Measurements from ENCODE around the gene KASH5. TPM values are rescaled to one million over a fixed set of nuclear protein-coding genes. Genes with fewer than 3 reads are reported as not detected.
"Not testable (repeated sequence)": the region's sequence is repeated elsewhere in the genome, so short reads cannot be mapped to it uniquely, and the experiment has no call there.

KASH5 gene
- total RNA-seq, 2 experiments from 2014 or later = 0.45 to 0.85 TPM

DNA sequence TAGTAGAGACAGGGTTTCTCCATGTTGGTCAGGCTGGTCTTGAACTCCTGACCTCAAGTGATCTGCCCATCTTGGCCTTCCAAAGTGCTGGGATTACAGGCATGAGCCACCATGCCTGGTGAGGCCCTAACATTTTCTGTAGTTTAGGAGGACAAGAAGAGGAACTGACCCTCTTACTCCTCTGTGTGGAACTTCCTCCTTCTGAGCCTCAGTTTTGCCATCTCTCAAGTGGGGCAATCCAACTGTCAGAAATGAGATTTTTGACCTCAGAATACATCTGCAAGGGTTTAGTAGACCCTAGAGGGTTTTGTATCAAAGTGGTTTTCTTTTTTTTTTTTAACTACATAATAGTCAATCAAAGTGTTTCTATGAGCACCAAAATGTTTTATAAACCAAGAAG, 21.9 kb upstream of the KASH5 start:
- Mint-ChIP-seq H3K27ac (no peak overlapping the region), H3K36me3 (ENCODE audit: low read depth) (no peaks in the 10 kb centered on the region), H3K27me3 (peaks cover 23% of the 10 kb centered on the region), H3K9me3 (peaks cover 14% of the 10 kb centered on the region), H3K4me1 (peaks cover 8% of the 10 kb centered on the region), H3K4me3 (no peak overlapping the region)
- DNase-seq = no peak
- POLR2A ChIA-PET = no interaction called here
- CTCF ChIA-PET = interaction anchor here (0.9 kb wide), 1 partner anchor 104 kb away, joined by 3 read pairs; no protein-coding TSS in a partner anchor

- DNase-seq = no peak
- Mint-ChIP-seq H3K27me3 (peaks cover 16% of the 10 kb centered on the region), H3K36me3 (ENCODE audit: low read depth) (no peaks in the 10 kb centered on the region), H3K4me3 (no peak overlapping the region), H3K4me1 (no peaks in the 10 kb centered on the region), H3K27ac (no peak overlapping the region), H3K9me3 (peaks cover 14% of the 10 kb centered on the region)
- CTCF ChIA-PET = interaction anchor here (2.1 kb wide), 1 partner anchor 23 kb away, joined by 4 read pairs; no protein-coding TSS in a partner anchor
- POLR2A ChIA-PET = no interaction called here
Measured at GRCh38 chr19:49368711-49369358, 19.2 kb upstream of the KASH5 start.

- Mint-ChIP-seq H3K4me3 (no peak overlapping the region), H3K36me3 (ENCODE audit: low read depth) (no peaks in the 10 kb centered on the region), H3K4me1 (no peaks in the 10 kb centered on the region), H3K27ac (no peak overlapping the region), H3K9me3 (peaks cover 14% of the 10 kb centered on the region), H3K27me3 (peaks cover 5% of the 10 kb centered on the region)
- no peak for DNase-seq
- ChIA-PET POLR2A (no interaction called here), CTCF (no interaction called here)
Measured at GRCh38 chr19:49371184-49371583, 16.9 kb upstream of the KASH5 start.

DNA sequence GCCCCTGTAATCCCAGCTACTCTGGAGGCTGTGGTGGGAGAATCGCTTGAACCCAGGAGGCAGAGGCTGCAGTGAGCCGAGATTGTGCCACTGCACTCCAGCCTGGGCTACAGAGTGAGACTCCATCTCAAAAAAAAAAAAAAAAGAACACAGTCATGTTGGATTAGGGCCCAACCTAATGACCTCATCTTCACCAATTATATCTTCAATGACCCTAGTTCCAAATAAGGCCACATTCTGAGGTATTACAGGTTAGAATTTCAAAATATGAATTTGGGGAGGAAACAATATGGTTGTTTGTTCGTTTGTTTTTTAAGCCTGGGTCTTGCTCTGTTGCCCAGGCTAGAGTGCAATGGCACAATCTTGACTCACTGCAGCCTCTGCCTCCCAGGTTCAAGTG, 14.9 kb upstream of the KASH5 start:
- H3K27me3 Mint-ChIP-seq; H3K4me3 Mint-ChIP-seq; H3K36me3 Mint-ChIP-seq (ENCODE audit: low read depth); H3K4me1 Mint-ChIP-seq; DNase-seq; H3K27ac Mint-ChIP-seq; POLR2A ChIA-PET: not testable (repeated sequence)
- CTCF ChIA-PET = interaction anchor here (0.9 kb wide), 1 partner anchor 47 kb away, joined by 3 read pairs; no protein-coding TSS in a partner anchor
- peaks cover 14% of the 10 kb centered on the region for H3K9me3 Mint-ChIP-seq

GRCh38 chr19:49374665-49375434, 13.2 kb upstream of the KASH5 start:
- Mint-ChIP-seq H3K9me3 (peaks cover 6% of the 10 kb centered on the region), H3K4me3 (no peak overlapping the region), H3K27ac (no peak overlapping the region), H3K27me3 (peaks cover 5% of the 10 kb centered on the region), H3K4me1 (no peaks in the 10 kb centered on the region), H3K36me3 (ENCODE audit: low read depth) (no peaks in the 10 kb centered on the region)
- ChIA-PET CTCF (interaction anchor here (0.7 to 2.1 kb wide), 3 partner anchors 11 to 68 kb away, joined by 3 to 7 read pairs (median 3); no protein-coding TSS in a partner anchor), POLR2A (no interaction called here)
- no peak for DNase-seq

GRCh38 chr19:49378512-49378911, 9.5 kb upstream of the KASH5 start:
- no peak for DNase-seq
- Mint-ChIP-seq H3K27ac (no peak overlapping the region), H3K4me3 (no peak overlapping the region), H3K36me3 (ENCODE audit: low read depth) (peaks cover 3% of the 10 kb centered on the region), H3K4me1 (no peaks in the 10 kb centered on the region), H3K9me3 (peaks cover 9% of the 10 kb centered on the region), H3K27me3 (peaks cover 13% of the 10 kb centered on the region)
- CTCF ChIA-PET = interaction anchor here (1.0 kb wide), 1 partner anchor 13 kb away, joined by 4 read pairs; no protein-coding TSS in a partner anchor
- POLR2A ChIA-PET = no interaction called here

DNA sequence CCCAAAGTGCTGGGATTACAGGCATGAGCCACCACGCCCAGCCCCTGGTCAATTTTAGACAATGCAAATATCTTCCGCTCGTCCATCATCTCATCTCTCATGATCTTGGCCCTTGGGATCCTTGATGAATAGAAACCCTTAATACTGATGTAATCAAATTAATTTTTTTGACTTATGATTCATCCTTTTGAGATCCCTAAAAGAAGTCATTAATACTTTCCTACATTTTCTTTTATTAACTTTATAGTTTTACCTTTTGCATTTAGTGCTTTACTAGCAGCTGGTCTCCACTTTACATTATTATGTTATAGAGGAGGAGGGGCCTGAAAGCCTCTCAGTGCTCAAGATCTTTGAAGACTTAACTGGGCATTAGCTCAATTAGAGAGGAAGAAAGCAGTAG, 7.7 kb upstream of the KASH5 start:
- Mint-ChIP-seq H3K4me3 (no peak overlapping the region), H3K4me1 (no peaks in the 10 kb centered on the region), H3K27me3 (peaks cover 16% of the 10 kb centered on the region), H3K9me3 (peaks cover 13% of the 10 kb centered on the region), H3K27ac (no peak overlapping the region), H3K36me3 (ENCODE audit: low read depth) (peaks cover 3% of the 10 kb centered on the region)
- ChIA-PET CTCF (no interaction called here), POLR2A (no interaction called here)
- DNase-seq = no peak

DNA sequence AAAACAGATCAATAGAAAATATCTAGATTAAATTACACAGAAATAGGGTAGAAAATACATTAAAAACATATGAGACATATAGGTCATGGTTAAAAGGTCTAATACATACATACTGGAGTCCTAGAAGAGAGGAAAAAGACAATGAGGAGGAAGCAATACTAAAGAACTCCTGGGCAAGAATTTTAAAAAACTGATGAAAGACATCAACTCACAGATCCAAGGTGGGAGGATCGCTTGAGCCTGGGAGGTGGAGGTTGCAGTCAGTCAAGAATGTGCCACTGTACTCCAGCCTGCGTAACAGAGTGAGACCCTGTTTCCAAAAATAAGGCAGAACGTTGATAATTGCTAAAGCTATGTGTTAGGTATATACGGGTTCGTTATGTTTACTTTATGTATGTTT, 5.4 kb upstream of the KASH5 start:
- H3K36me3 Mint-ChIP-seq (ENCODE audit: low read depth) = peaks cover 4% of the 10 kb centered on the region
- no peak for DNase-seq
- H3K27me3 Mint-ChIP-seq = peaks cover 16% of the 10 kb centered on the region
- POLR2A ChIA-PET = no interaction called here
- CTCF ChIA-PET = no interaction called here
- peaks cover 3% of the 10 kb centered on the region for H3K4me1 Mint-ChIP-seq
- H3K27ac Mint-ChIP-seq = no peak overlapping the region
- H3K9me3 Mint-ChIP-seq = peaks cover 13% of the 10 kb centered on the region
- H3K4me3 Mint-ChIP-seq = no peak overlapping the region

- Mint-ChIP-seq H3K4me3 (no peak overlapping the region), H3K36me3 (ENCODE audit: low read depth) (peaks cover 4% of the 10 kb centered on the region), H3K4me1 (peaks cover 12% of the 10 kb centered on the region), H3K27me3 (peaks cover 17% of the 10 kb centered on the region), H3K27ac (no peak overlapping the region), H3K9me3 (peaks cover 16% of the 10 kb centered on the region)
- CTCF ChIA-PET = interaction anchor here (0.8 kb wide), 1 partner anchor 8 kb away, joined by 3 read pairs; no protein-coding TSS in a partner anchor
- no peak for DNase-seq
- POLR2A ChIA-PET = no interaction called here
Measured at GRCh38 chr19:49383599-49383998, 4.5 kb upstream of the KASH5 start.

DNA sequence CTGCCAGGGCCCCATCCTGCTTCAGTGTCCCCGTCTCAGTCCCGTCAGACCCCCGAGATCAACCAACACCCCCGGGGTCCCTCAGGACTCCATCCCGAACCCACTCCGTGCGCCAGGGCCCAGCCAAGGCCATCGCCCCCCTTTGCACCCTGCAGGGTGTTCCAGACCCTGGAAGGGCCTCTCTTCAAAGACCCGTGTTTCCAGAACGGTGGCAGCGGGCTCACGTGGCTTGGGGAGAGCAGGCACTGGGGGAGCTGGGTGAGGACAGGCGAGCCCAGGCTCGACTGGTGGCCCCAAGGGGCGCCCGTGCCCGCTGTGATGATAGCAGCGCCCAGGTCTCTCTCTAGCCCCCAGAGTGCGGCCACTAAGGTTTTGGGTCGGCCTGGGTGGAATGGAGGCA, 1.4 kb downstream of the KASH5 start:
- H3K4me1 Mint-ChIP-seq = peaks cover 31% of the 10 kb centered on the region
- ChIA-PET CTCF (interaction anchor here (1.2 to 1.5 kb wide), 2 partner anchors 31 to 84 kb away, joined by 4 to 6 read pairs; partner anchors contain the start of gene FLT3LG), POLR2A (no interaction called here)

GRCh38 chr19:49390131-49390928, 2.3 kb downstream of the KASH5 start:
- DNase-seq = no peak
- POLR2A ChIA-PET = no interaction called here
- Mint-ChIP-seq H3K27ac (no peak overlapping the region), H3K4me1 (peaks cover 31% of the 10 kb centered on the region), H3K4me3 (no peak overlapping the region), H3K27me3 (peaks cover 4% of the 10 kb centered on the region), H3K9me3 (peaks cover 3% of the 10 kb centered on the region), H3K36me3 (ENCODE audit: low read depth) (peaks cover 2% of the 10 kb centered on the region)
- CTCF ChIA-PET = interaction anchor here (1.0 to 2.5 kb wide), 9 partner anchors 16 to 86 kb away, joined by 3 to 10 read pairs (median 4); partner anchors contain the start of genes FLT3LG and PIH1D1

More for the DNA sequence above, 1.4 kb downstream of the KASH5 start:
- H3K27ac Mint-ChIP-seq = no peak overlapping the region
- peaks cover 3% of the 10 kb centered on the region for H3K9me3 Mint-ChIP-seq
- H3K4me3 Mint-ChIP-seq = no peak overlapping the region
- peaks cover 4% of the 10 kb centered on the region for H3K27me3 Mint-ChIP-seq
- peaks cover 2% of the 10 kb centered on the region for H3K36me3 Mint-ChIP-seq (ENCODE audit: low read depth)
- DNase-seq = no peak

- no peak for DNase-seq
- Mint-ChIP-seq H3K27me3 (peaks cover 4% of the 10 kb centered on the region), H3K9me3 (peaks cover 3% of the 10 kb centered on the region), H3K4me1 (peaks cover 31% of the 10 kb centered on the region), H3K4me3 (no peak overlapping the region), H3K36me3 (ENCODE audit: low read depth) (peaks cover 2% of the 10 kb centered on the region), H3K27ac (no peak overlapping the region)
- POLR2A ChIA-PET = no interaction called here
- CTCF ChIA-PET = interaction anchor here (0.6 to 2.5 kb wide), 24 partner anchors 7 to 259 kb away, joined by 3 to 10 read pairs (median 4); partner anchors contain the start of genes FLT3LG, GFY, PIH1D1 and SLC17A7
Measured at GRCh38 chr19:49390929-49391359, 2.9 kb downstream of the KASH5 start.

All from activated CD4-positive, alpha-beta T cell treated with anti-CD3 and anti-CD28 coated beads, Interleukin-2, amount 10 ng/mL, durations not matched to agents 7 days and 5 days (primary cell).